OCI-LY1 (cell line): Measurements from ENCODE around the gene KIRREL3.

Experiments used
- EZH2 ChIP-seq: fragments of 200-600 bp; sonication (generic), shearing (Covaris generic); IDR thresholded peaks from 2 replicates; pipeline ENCODE4 v1.8.0; 2017; ENCODE audit warnings: borderline replicate concordance, mixed run types, mild to moderate bottlenecking, antibody characterized with exemption, low read length, moderate library complexity, mixed read lengths
- TF ChIP-seq, protein P1 (sequence below): fragments of 200-600 bp; sonication (generic), shearing (Covaris generic); IDR thresholded peaks from 2 replicates; pipeline ENCODE4 v1.5.1; 2017; ENCODE audit warnings: mild to moderate bottlenecking, antibody characterized with exemption, low read length, moderate library complexity, mixed read lengths

DNA sequence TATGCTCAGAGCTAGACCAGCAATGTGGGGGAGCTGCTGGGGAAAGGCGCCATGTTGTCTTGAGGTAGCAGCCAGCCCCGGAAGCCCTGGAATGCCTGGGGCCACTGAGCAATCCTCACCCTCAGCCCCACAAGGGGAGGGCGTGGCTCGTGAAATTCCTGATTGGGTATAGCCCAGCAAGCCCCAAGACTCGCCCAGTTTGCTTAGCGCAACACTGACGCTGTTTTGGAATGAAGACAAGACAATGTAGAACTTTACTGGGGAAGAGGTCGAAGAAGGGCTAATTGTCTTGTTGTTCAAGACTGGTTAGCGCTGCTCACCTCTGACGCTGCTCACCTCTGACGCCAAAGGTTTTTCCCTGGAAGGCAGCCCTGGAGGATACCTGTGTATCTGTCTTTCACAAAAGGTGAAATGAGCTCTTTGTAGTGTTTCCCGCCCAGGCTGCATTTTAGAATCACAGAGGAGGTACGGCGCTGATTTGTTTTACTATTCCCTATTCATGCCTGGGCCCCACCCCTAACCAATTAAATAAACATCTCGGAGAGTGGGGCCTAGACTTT is 597.5 kb downstream of the KIRREL3 start:
- TF ChIP-seq, protein P1, sequence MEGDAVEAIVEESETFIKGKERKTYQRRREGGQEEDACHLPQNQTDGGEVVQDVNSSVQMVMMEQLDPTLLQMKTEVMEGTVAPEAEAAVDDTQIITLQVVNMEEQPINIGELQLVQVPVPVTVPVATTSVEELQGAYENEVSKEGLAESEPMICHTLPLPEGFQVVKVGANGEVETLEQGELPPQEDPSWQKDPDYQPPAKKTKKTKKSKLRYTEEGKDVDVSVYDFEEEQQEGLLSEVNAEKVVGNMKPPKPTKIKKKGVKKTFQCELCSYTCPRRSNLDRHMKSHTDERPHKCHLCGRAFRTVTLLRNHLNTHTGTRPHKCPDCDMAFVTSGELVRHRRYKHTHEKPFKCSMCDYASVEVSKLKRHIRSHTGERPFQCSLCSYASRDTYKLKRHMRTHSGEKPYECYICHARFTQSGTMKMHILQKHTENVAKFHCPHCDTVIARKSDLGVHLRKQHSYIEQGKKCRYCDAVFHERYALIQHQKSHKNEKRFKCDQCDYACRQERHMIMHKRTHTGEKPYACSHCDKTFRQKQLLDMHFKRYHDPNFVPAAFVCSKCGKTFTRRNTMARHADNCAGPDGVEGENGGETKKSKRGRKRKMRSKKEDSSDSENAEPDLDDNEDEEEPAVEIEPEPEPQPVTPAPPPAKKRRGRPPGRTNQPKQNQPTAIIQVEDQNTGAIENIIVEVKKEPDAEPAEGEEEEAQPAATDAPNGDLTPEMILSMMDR, result no peak
- no peak for TF ChIP-seq EZH2
